ENCODE data around the gene PANX1.

DNA sequence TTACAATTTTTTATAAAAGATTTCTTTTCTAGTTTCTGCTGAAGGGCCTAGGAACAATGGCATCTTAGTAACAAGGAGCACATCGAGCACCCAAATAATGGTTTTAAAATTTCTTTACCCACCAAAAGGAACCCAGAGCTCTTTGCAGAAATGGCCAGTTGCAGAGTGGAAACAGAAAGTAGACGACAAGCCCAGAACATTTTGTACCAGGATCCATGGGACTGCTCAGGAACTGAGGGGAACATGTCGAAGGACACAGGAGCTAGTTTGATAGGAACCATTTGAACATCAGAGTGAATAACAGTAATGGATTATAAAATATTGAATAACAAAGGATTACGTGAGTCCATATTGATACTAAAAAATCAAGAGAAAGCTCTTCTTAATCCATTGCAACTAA lies 17.3 kb downstream of the PANX1 start:
- TF ChIP-seq, protein P1, sequence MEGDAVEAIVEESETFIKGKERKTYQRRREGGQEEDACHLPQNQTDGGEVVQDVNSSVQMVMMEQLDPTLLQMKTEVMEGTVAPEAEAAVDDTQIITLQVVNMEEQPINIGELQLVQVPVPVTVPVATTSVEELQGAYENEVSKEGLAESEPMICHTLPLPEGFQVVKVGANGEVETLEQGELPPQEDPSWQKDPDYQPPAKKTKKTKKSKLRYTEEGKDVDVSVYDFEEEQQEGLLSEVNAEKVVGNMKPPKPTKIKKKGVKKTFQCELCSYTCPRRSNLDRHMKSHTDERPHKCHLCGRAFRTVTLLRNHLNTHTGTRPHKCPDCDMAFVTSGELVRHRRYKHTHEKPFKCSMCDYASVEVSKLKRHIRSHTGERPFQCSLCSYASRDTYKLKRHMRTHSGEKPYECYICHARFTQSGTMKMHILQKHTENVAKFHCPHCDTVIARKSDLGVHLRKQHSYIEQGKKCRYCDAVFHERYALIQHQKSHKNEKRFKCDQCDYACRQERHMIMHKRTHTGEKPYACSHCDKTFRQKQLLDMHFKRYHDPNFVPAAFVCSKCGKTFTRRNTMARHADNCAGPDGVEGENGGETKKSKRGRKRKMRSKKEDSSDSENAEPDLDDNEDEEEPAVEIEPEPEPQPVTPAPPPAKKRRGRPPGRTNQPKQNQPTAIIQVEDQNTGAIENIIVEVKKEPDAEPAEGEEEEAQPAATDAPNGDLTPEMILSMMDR (IDR thresholded peaks at IDR 0.05), result no peak
- no peak for TF ChIP-seq POLR2AphosphoS5 (IDR thresholded peaks at IDR 0.05)
- TF ChIP-seq EP300 (IDR thresholded peaks at IDR 0.05; ENCODE audit: low read depth), result no peak
- TF ChIP-seq POLR2A (IDR thresholded peaks at IDR 0.05), result no peak

All from transverse colon (tissue), 4 donors.